HTERT RPE-1 (cell line): ENCODE measurements around the gene CBX4.

Experiments used
- in situ Hi-C: fragments of 300-500 bp; cut with MboI; formaldehyde crosslinking; loops from 4 replicates; pipeline ENCODE4 v1.14.3; 2020; ENCODE audit warnings: low sequenced_read_pairs

The CBX4 gene

GRCh38 chr17:79814974-79815835 lies 24.0 kb downstream of the CBX4 start:
- in situ Hi-C loops: no loop called here

- in situ Hi-C loops: no loop called here
These were observed 24.9 kb downstream of the CBX4 start for GRCh38 chr17:79814127-79814973.

GRCh38 chr17:79813297-79814126 lies 25.7 kb downstream of the CBX4 start:
- in situ Hi-C loops: no loop called here

GRCh38 chr17:79812353-79813258 lies 26.6 kb downstream of the CBX4 start:
- in situ Hi-C loops: no loop called here

- in situ Hi-C loops: no loop called here
These were observed 27.3 kb downstream of the CBX4 start for GRCh38 chr17:79811868-79812352.

GRCh38 chr17:79811011-79811867 lies 28.0 kb downstream of the CBX4 start:
- in situ Hi-C loops: no loop called here

- in situ Hi-C loops: no loop called here
These were observed 28.9 kb downstream of the CBX4 start for GRCh38 chr17:79810130-79811010.

- in situ Hi-C loops: no loop called here
These were observed 29.6 kb downstream of the CBX4 start for GRCh38 chr17:79809530-79810129.

- in situ Hi-C loops: no loop called here
These were observed 30.3 kb downstream of the CBX4 start for GRCh38 chr17:79808763-79809529.

GRCh38 chr17:79806863-79807720 lies 32.1 kb downstream of the CBX4 start:
- in situ Hi-C loops: no loop called here

GRCh38 chr17:79806446-79806760 lies 32.8 kb downstream of the CBX4 start:
- in situ Hi-C loops: no loop called here

GRCh38 chr17:79804856-79805696 lies 34.2 kb downstream of the CBX4 start:
- in situ Hi-C loops: no loop called here

GRCh38 chr17:79803997-79804855 lies 35.0 kb downstream of the CBX4 start:
- in situ Hi-C loops: no loop called here

- in situ Hi-C loops: no loop called here
These were observed 35.7 kb downstream of the CBX4 start for GRCh38 chr17:79803421-79803996.
